ENCODE data around the gene PDLIM3.
"Not testable (repeated sequence)": the region's sequence is repeated elsewhere in the genome, so short reads cannot be mapped to it uniquely, and the experiment has no call there.

PDLIM3 gene

GRCh38 chr4:185522451-185522850, 12.9 kb downstream of the PDLIM3 start:
- no peak for DNase-seq (ENCODE audit: low read depth in 2 of 2)

GRCh38 chr4:185520119-185520518, 15.2 kb downstream of the PDLIM3 start:
- no peak for DNase-seq (ENCODE audit: low read depth in 2 of 2)

GRCh38 chr4:185518494-185518893, 16.8 kb downstream of the PDLIM3 start:
- DNase-seq (ENCODE audit: low read depth in 2 of 2): no peak

GRCh38 chr4:185518069-185518468, 17.2 kb downstream of the PDLIM3 start:
- DNase-seq (ENCODE audit: low read depth in 2 of 2): no peak

GRCh38 chr4:185515248-185515647, 20.1 kb downstream of the PDLIM3 start:
- DNase-seq (ENCODE audit: low read depth in 2 of 2): no peak

GRCh38 chr4:185514182-185514697, 21.1 kb downstream of the PDLIM3 start:
- DNase-seq (ENCODE audit: low read depth in 2 of 2): no peak

GRCh38 chr4:185513489-185514181, 21.7 kb downstream of the PDLIM3 start:
- DNase-seq (ENCODE audit: low read depth in 2 of 2): no peak

GRCh38 chr4:185512516-185512915, 22.8 kb downstream of the PDLIM3 start:
- no peak for DNase-seq (ENCODE audit: low read depth in 2 of 2)

- DNase-seq (ENCODE audit: low read depth in 2 of 2): not testable (repeated sequence)
Measured at GRCh38 chr4:185511243-185511642, 24.1 kb downstream of the PDLIM3 start.

GRCh38 chr4:185510806-185511205, 24.5 kb downstream of the PDLIM3 start:
- no peak for DNase-seq (ENCODE audit: low read depth in 2 of 2)

GRCh38 chr4:185508181-185508580, 27.1 kb downstream of the PDLIM3 start:
- no peak for DNase-seq (ENCODE audit: low read depth in 2 of 2)

GRCh38 chr4:185506422-185506821, 28.9 kb downstream of the PDLIM3 start:
- DNase-seq (ENCODE audit: low read depth in 2 of 2): no peak

- DNase-seq (ENCODE audit: low read depth in 2 of 2): no peak
Measured at GRCh38 chr4:185504098-185505047, 30.9 kb downstream of the PDLIM3 start.

GRCh38 chr4:185502386-185502785, 32.9 kb downstream of the PDLIM3 start:
- no peak for DNase-seq (ENCODE audit: low read depth in 2 of 2)

- DNase-seq (ENCODE audit: low read depth in 2 of 2): no peak
Measured at GRCh38 chr4:185500576-185500975, 34.7 kb downstream of the PDLIM3 start.

GRCh38 chr4:185500035-185500434, 35.3 kb downstream of the PDLIM3 start:
- no peak for DNase-seq (ENCODE audit: low read depth in 2 of 2)

- DNase-seq (ENCODE audit: low read depth in 2 of 2): no peak
Measured at GRCh38 chr4:185488650-185489049, 46.7 kb downstream of the PDLIM3 start.

- no peak for DNase-seq (ENCODE audit: low read depth in 2 of 2)
Measured at GRCh38 chr4:185481401-185481800, 53.9 kb downstream of the PDLIM3 start.

- DNase-seq (ENCODE audit: low read depth in 2 of 2): no peak
Measured at GRCh38 chr4:185480016-185480732, 55.1 kb downstream of the PDLIM3 start.

GRCh38 chr4:185479507-185479971, 55.8 kb downstream of the PDLIM3 start:
- no peak for DNase-seq (ENCODE audit: low read depth in 2 of 2)

- no peak for DNase-seq (ENCODE audit: low read depth in 2 of 2)
Measured at GRCh38 chr4:185473247-185473646, 62.1 kb downstream of the PDLIM3 start.

GRCh38 chr4:185472103-185472542, 63.2 kb downstream of the PDLIM3 start:
- DNase-seq (ENCODE audit: low read depth in 2 of 2): no peak
